HUES48 (cell line): Measurements from ENCODE around the gene MAIP1.
"Not testable (repeated sequence)": the region's sequence is repeated elsewhere in the genome, so short reads cannot be mapped to it uniquely, and the experiment has no call there.

Experiments used
- H3K27ac ChIP-seq: one replicate; pipeline ENCODE4 v1.7.0; 2013; ENCODE audit warnings: low read depth, low read length, inconsistent platforms
- H3K27me3 ChIP-seq: 2 replicates; pipeline ENCODE4 v1.6.1; 2013; ENCODE audit warnings: mild to moderate bottlenecking, low read length; ENCODE audit not compliant: control insufficient read depth, insufficient read depth
- H3K36me3 ChIP-seq: 2 replicates; pipeline ENCODE4 v1.6.1; 2013; ENCODE audit warnings: low read length; ENCODE audit not compliant: control insufficient read depth, insufficient read depth
- H3K4me1 ChIP-seq: 2 replicates; pipeline ENCODE4 v1.6.1; 2013; ENCODE audit warnings: mild to moderate bottlenecking, low read length; ENCODE audit not compliant: control insufficient read depth, insufficient read depth
- H3K4me3 ChIP-seq: 2 replicates; pipeline ENCODE4 v1.5.1; 2013; ENCODE audit warnings: mild to moderate bottlenecking, low read depth, low read length
- H3K9ac ChIP-seq: 2 replicates; pipeline ENCODE4 v1.6.1; 2013; ENCODE audit warnings: mild to moderate bottlenecking, low read depth, low read length, moderate library complexity
- H3K9me3 ChIP-seq: 2 replicates; pipeline ENCODE4 v1.6.1; 2013; ENCODE audit warnings: low read length; ENCODE audit not compliant: control insufficient read depth, insufficient read depth

The MAIP1 gene

GRCh38 chr2:199955339-199956061 is at the start of gene MAIP1, which contains the start of gene TYW5:
MAIP1 (plus strand) TSS chr2:199955582; CDS start chr2:199955799, 217 bp downstream.
TYW5 (minus strand) TSS chr2:199955491; CDS start chr2:199955470, 21 bp downstream.
- H3K27me3 ChIP-seq = no peaks in the 10 kb centered on the region
- H3K4me3 ChIP-seq = peak within 1 kb of the TSS; percentile 95

GRCh38 chr2:199907008-199907714 is 48.2 kb upstream of the MAIP1 start:
- no peak overlapping the region for H3K4me3 ChIP-seq
- no peaks in the 10 kb centered on the region for H3K9me3 ChIP-seq
- peaks cover 9% of the 10 kb centered on the region for H3K4me1 ChIP-seq
- H3K36me3 ChIP-seq = no peaks in the 10 kb centered on the region
- no peak overlapping the region for H3K27ac ChIP-seq
- no peaks in the 10 kb centered on the region for H3K27me3 ChIP-seq
- H3K9ac ChIP-seq = no peak overlapping the region

More at GRCh38 chr2:199955339-199956061, at the start of gene MAIP1, which contains the start of gene TYW5:
- Histone ChIP-seq H3K9me3 (no peaks in the 10 kb centered on the region), H3K36me3 (peaks cover 44% of the 10 kb centered on the region), H3K27ac (peak within 1 kb of the TSS; percentile 96), H3K4me1 (no peaks in the 10 kb centered on the region; the same call in 1 of the 2 replicates), H3K9ac (peak within 1 kb of the TSS; percentile 89)

GRCh38 chr2:199910338-199911051 is 44.9 kb upstream of the MAIP1 start:
- no peaks in the 10 kb centered on the region for H3K27me3 ChIP-seq
- peak overlapping the region; percentile 99 for H3K4me3 ChIP-seq

GRCh38 chr2:199911052-199911876 is 44.1 kb upstream of the MAIP1 start, which contains the start of gene C2orf69:
C2orf69 (plus strand) TSS chr2:199911293; CDS start chr2:199911439, 146 bp downstream.
- no peaks in the 10 kb centered on the region for H3K27me3 ChIP-seq
- H3K9ac ChIP-seq = peak within 1 kb of the TSS; percentile 91
- H3K36me3 ChIP-seq = peaks cover 26% of the 10 kb centered on the region
- H3K9me3 ChIP-seq = peaks cover 8% of the 10 kb centered on the region; the same call in 1 of the 2 replicates
- H3K27ac ChIP-seq = peak within 1 kb of the TSS; percentile 95
- H3K4me1 ChIP-seq = peaks cover 13% of the 10 kb centered on the region
- H3K4me3 ChIP-seq = peak within 1 kb of the TSS; percentile 99

More at GRCh38 chr2:199910338-199911051, 44.9 kb upstream of the MAIP1 start:
- Histone ChIP-seq H3K9me3 (no peaks in the 10 kb centered on the region), H3K4me1 (peaks cover 13% of the 10 kb centered on the region), H3K27ac (peak overlapping the region; percentile 95), H3K36me3 (peaks cover 19% of the 10 kb centered on the region), H3K9ac (peak overlapping the region; percentile 89)

- peaks cover 13% of the 10 kb centered on the region for H3K9me3 ChIP-seq
- no peaks in the 10 kb centered on the region for H3K27me3 ChIP-seq
- H3K4me1 ChIP-seq = peaks cover 13% of the 10 kb centered on the region
- H3K27ac ChIP-seq = peak overlapping the region; percentile 94
- H3K4me3 ChIP-seq = peak overlapping the region; percentile 99
- H3K9ac ChIP-seq = peak overlapping the region; percentile 91
- H3K36me3 ChIP-seq = peaks cover 31% of the 10 kb centered on the region
Observed at GRCh38 chr2:199911877-199912161, 43.6 kb upstream of the MAIP1 start.

- not testable (repeated sequence) for H3K27me3 ChIP-seq, H3K27ac ChIP-seq
- H3K4me1 ChIP-seq = peaks cover 13% of the 10 kb centered on the region
- H3K36me3 ChIP-seq = peaks cover 40% of the 10 kb centered on the region
- H3K4me3 ChIP-seq = peak overlapping the region; percentile 99
- H3K9ac ChIP-seq = peak overlapping the region; percentile 91; the same call in 1 of the 2 replicates
- H3K9me3 ChIP-seq = peaks cover 17% of the 10 kb centered on the region
Observed at GRCh38 chr2:199912553-199913114, 42.7 kb upstream of the MAIP1 start.

- Histone ChIP-seq H3K4me1 (peaks cover 13% of the 10 kb centered on the region), H3K27ac (no peak overlapping the region), H3K9ac (no peak overlapping the region), H3K9me3 (peaks cover 17% of the 10 kb centered on the region), H3K27me3 (no peaks in the 10 kb centered on the region), H3K36me3 (peaks cover 58% of the 10 kb centered on the region), H3K4me3 (no peak overlapping the region)
Observed at GRCh38 chr2:199914372-199914958, 40.9 kb upstream of the MAIP1 start.

- H3K9ac ChIP-seq = no peak overlapping the region
- no peaks in the 10 kb centered on the region for H3K27me3 ChIP-seq
- peaks cover 7% of the 10 kb centered on the region; the same call in 1 of the 2 replicates for H3K4me1 ChIP-seq
- H3K36me3 ChIP-seq = peaks cover 71% of the 10 kb centered on the region
- H3K27ac ChIP-seq = no peak overlapping the region
- no peak overlapping the region for H3K4me3 ChIP-seq
- peaks cover 17% of the 10 kb centered on the region for H3K9me3 ChIP-seq
Observed at GRCh38 chr2:199916980-199917379, 38.4 kb upstream of the MAIP1 start.

GRCh38 chr2:199922856-199923255 is 32.5 kb upstream of the MAIP1 start:
- H3K9me3 ChIP-seq = no peaks in the 10 kb centered on the region; the same call in 1 of the 2 replicates
- no peaks in the 10 kb centered on the region for H3K27me3 ChIP-seq
- no peak overlapping the region for H3K9ac ChIP-seq
- H3K4me1 ChIP-seq = peaks cover 19% of the 10 kb centered on the region
- peaks cover 67% of the 10 kb centered on the region for H3K36me3 ChIP-seq
- no peak overlapping the region for H3K4me3 ChIP-seq
- H3K27ac ChIP-seq = no peak overlapping the region
